Embryonic facial prominence (tissue), 1 donor: Measurements from ENCODE around the gene ADGRF3.
"Not testable (repeated sequence)": the region's sequence is repeated elsewhere in the genome, so short reads cannot be mapped to it uniquely, and the experiment has no call there.

Experiments used
- DNase-seq: peaks from one replicate; pipeline ENCODE4 v3.0.0-alpha.2; 2016; ENCODE audit errors: extremely low spot score

The ADGRF3 gene

GRCh38 chr2:26279886-26280285 lies 66.7 kb downstream of the ADGRF3 start:
- DNase-seq: no peak

- DNase-seq: no peak
Observed at GRCh38 chr2:26276484-26277227, 69.9 kb downstream of the ADGRF3 start.

- DNase-seq: no peak
Observed at GRCh38 chr2:26274058-26274613, 72.5 kb downstream of the ADGRF3 start.

GRCh38 chr2:26273501-26273900 lies 73.1 kb downstream of the ADGRF3 start:
- DNase-seq: no peak

DNA sequence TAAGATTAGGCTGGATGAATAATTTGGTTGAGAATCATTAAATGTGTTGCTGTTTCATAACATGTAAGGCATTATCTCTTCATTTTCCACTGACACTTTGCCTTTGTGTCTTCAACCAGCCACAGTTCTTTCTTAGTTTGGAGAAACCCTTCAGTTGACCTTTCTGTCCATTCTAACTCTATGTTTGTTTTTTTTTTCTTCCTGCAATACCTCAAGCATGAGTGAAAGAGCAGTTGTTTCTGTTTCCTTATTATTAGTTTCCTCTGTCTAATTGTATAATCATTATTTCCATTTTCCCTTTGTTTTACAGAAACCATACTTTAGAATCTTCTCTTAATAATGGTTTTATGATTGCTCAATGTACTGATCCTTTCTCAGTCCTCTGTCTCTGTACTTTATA lies 76.2 kb downstream of the ADGRF3 start:
- DNase-seq: no peak

DNA sequence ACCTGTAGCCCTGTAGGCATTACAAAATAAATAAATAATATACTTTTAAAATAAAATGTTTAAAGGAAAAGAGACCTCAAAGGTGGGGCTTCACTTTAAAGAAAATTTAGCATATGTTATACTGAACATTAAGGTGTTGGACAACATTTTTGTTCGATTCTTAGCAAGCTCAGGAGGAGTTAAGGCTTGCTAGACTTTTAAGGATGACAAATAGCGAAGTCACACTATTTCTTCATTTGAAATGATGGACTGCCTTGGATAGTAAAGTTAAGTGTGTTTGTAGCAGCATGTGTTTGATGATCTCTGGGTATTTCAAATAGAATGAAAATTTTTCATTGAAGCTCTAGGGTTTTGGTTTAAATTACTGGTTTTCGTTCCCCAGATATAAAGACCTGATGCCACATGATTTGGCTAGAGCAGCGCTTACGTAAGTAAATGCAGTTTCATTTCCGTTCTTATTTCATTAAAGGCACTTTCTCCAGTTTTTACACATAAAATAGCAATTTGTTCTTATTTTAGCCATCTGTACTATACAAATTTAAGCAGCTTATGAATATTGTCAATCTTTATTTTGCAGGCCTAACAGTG lies 76.9 kb downstream of the ADGRF3 start:
- no peak for DNase-seq

DNA sequence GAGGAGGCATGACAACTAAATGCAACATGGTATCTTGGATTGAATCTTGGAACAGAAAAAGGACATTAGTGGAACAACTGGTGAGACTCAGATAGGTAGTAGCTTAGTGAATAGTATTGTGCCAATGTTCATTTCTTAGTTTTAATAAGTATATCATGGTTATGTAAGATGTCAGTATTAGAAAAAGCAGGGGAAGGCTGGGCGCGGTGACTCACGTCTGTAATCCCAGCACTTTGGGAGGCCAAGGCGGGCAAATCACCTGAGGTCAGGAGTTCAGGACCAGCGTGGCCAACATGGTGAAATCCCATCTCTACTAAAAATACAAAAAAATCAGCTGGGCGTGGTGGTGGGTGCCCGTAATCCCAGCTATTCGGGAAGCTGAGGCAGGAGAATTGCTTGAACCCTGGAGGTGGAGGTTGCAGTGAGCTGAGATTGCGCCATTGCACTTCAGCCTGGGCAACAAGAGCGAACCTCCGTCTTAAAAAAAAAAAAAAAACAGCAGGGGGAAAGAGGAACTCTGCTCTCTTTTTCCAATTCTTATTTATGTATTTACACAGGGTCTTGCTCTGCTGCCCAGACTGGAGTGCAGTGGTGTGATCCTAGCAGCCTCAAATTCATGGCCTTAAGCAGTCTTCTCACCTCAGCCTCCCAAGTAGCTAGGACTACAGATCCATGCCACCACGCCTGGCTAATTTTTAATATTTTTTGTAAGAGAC lies 77.8 kb downstream of the ADGRF3 start:
- not testable (repeated sequence) for DNase-seq

- no peak for DNase-seq
Observed at GRCh38 chr2:26268213-26268612, 78.4 kb downstream of the ADGRF3 start.

- DNase-seq: not testable (repeated sequence)
Observed at GRCh38 chr2:26258836-26259235, 87.8 kb downstream of the ADGRF3 start.
